H1 (cell line): ENCODE results near the gene ATG7. TPM values are rescaled to one million over a fixed set of nuclear protein-coding genes. Genes with fewer than 3 reads are reported as not detected.

Experiments used
- CTCF ChIA-PET: fragments of 300-600 bp; sonication (Branson Sonifier 250); formaldehyde crosslinking; loops from one replicate; lab custom pipeline; 2021; ENCODE audit not compliant: partially characterized antibody; lab: Charles Lee
- POLR2A ChIA-PET: fragments of 300-600 bp; sonication (Branson Sonifier 250); formaldehyde crosslinking; loops from one replicate; lab custom pipeline; 2021; ENCODE audit warnings: inconsistent platforms; ENCODE audit not compliant: partially characterized antibody; lab: Charles Lee
- DNase-seq, 2 experiments: peaks; one replicate each; pipeline versions ENCODE4 v3.0.0 to v3.0.0-alpha.2; 2010 to 2022; ENCODE audit warnings: low spot score in 2 of 2, low read depth in 1 of 2, mixed read lengths in 1 of 2
- FAIRE-seq: peaks from 2 replicates; lab custom pipeline; 2011; peaks lifted over from hg19 to GRCh38; lab: Jason Lieb, UNC
- H2AFZ ChIP-seq: 2 replicates; pipeline ENCODE4 v1.8.1; 2012; ENCODE audit warnings: low read length, inconsistent platforms
- H2AK5ac ChIP-seq: 2 replicates; pipeline ENCODE4 v1.6.1; 2013; ENCODE audit warnings: low read depth, low read length
- H2BK120ac ChIP-seq: replicated peaks from 2 replicates; pipeline ENCODE3; 2013; ENCODE audit warnings: low read depth, low read length, inconsistent platforms
- H2BK12ac ChIP-seq: 2 replicates; pipeline ENCODE4 v1.6.1; 2013; ENCODE audit warnings: low read depth, low read length
- H2BK15ac ChIP-seq: 2 replicates; pipeline ENCODE4 v1.6.1; 2013; ENCODE audit warnings: low read length
- H2BK20ac ChIP-seq: 2 replicates; pipeline ENCODE4 v1.6.1; 2013; ENCODE audit warnings: low read length
- H2BK5ac ChIP-seq: 2 replicates; pipeline ENCODE4 v1.6.1; 2013; ENCODE audit warnings: low read depth, low read length
- H3K14ac ChIP-seq: 2 replicates; pipeline ENCODE4 v1.6.1; 2013; ENCODE audit warnings: inconsistent platforms; ENCODE audit not compliant: insufficient read length
- H3K18ac ChIP-seq: 2 replicates; pipeline ENCODE4 v1.6.1; 2013; ENCODE audit warnings: low read length; ENCODE audit errors: extremely low read depth
- H3K23ac ChIP-seq: 2 replicates; pipeline ENCODE4 v1.6.1; 2013; ENCODE audit warnings: inconsistent platforms; ENCODE audit not compliant: insufficient read length
- H3K23me2 ChIP-seq: 2 replicates; pipeline ENCODE4 v1.6.1; 2013; ENCODE audit warnings: low read depth, low read length
- H3K27ac ChIP-seq: 2 replicates; pipeline ENCODE4 v1.6.1; 2011; ENCODE audit warnings: low read depth, low read length, inconsistent platforms
- H3K27me3 ChIP-seq, 4 experiments: replicated peaks in 1 of 4; 1 replicate in 1 of 4; 2 replicates in 3 of 4; pipeline versions ENCODE4 v1.6.1 to v1.8.1; 2011 to 2013; ENCODE audit warnings: low read length in 3 of 4, mild to moderate bottlenecking in 3 of 4, inconsistent platforms in 2 of 4, mixed read lengths in 2 of 4, moderate library complexity in 1 of 4; ENCODE audit not compliant: control insufficient read depth in 3 of 4, insufficient read depth in 3 of 4; ENCODE audit errors: extremely low read depth in 1 of 4
- H3K36me3 ChIP-seq, 4 experiments: 2 replicates each; pipeline versions ENCODE4 v1.6.1 to v1.8.1; 2011 to 2013; ENCODE audit warnings: mild to moderate bottlenecking in 4 of 4, low read length in 3 of 4, moderate library complexity in 2 of 4, control low read depth in 1 of 4, inconsistent platforms in 1 of 4; ENCODE audit not compliant: insufficient read depth in 4 of 4, control insufficient read depth in 2 of 4
- H3K4ac ChIP-seq: replicated peaks from 2 replicates; pipeline ENCODE3; 2013; ENCODE audit warnings: low read length, low read depth, mixed read lengths, inconsistent platforms; ENCODE audit not compliant: insufficient read length
- H3K4me1 ChIP-seq, 4 experiments: replicated peaks in 1 of 4; 1 replicate in 1 of 4; 2 replicates in 3 of 4; pipeline versions ENCODE4 v1.6.1 to v1.8.1; 2011 to 2013; ENCODE audit warnings: low read length in 3 of 4, inconsistent platforms in 2 of 4, mixed read lengths in 1 of 4; ENCODE audit not compliant: insufficient read depth in 4 of 4, control insufficient read depth in 3 of 4
- H3K4me2 ChIP-seq, 2 experiments: 2 replicates each; pipeline versions ENCODE4 v1.6.1 to v1.8.1; 2011 to 2013; ENCODE audit warnings: low read depth in 2 of 2, low read length in 2 of 2, control low read depth in 1 of 2, inconsistent platforms in 1 of 2, mild to moderate bottlenecking in 1 of 2; ENCODE audit not compliant: insufficient read depth in 1 of 2
- H3K4me3 ChIP-seq, 4 experiments: fragments of 200-600, 300-600 bp in 1 of 4; sonication (generic), shearing (Covaris generic), sonication (Bioruptor Twin) in 1 of 4; 2 replicates each; pipeline versions ENCODE4 v1.5.1 to v1.8.1; 2011 to 2016; ENCODE audit warnings: low read length in 4 of 4, low read depth in 3 of 4, control low read depth in 2 of 4, inconsistent platforms in 2 of 4, mild to moderate bottlenecking in 2 of 4, mixed read lengths in 1 of 4, moderate library complexity in 1 of 4; ENCODE audit not compliant: insufficient read depth in 2 of 4; ENCODE audit errors: extremely low read depth in 1 of 4
- H3K56ac ChIP-seq: replicated peaks from 2 replicates; pipeline ENCODE3; 2013; ENCODE audit warnings: low read depth, mild to moderate bottlenecking, mixed read lengths, low read length, inconsistent platforms; ENCODE audit not compliant: insufficient read length
- H3K79me1 ChIP-seq: 2 replicates; pipeline ENCODE4 v1.6.1; 2013; ENCODE audit warnings: low read depth, low read length, control low read depth
- H3K79me2 ChIP-seq, 2 experiments: 2 replicates each; pipeline versions ENCODE4 v1.6.1 to v1.8.1; 2012 to 2013; ENCODE audit warnings: low read length in 2 of 2, mild to moderate bottlenecking in 2 of 2, inconsistent platforms in 1 of 2; ENCODE audit not compliant: insufficient read depth in 2 of 2, control insufficient read depth in 1 of 2
- H3K9ac ChIP-seq, 4 experiments: replicated peaks in 1 of 4; 1 replicate in 1 of 4; 2 replicates in 3 of 4; pipeline versions ENCODE4 v1.6.1 to v1.8.1; 2011 to 2013; ENCODE audit warnings: low read depth in 3 of 4, low read length in 3 of 4, control low read depth in 2 of 4, mild to moderate bottlenecking in 2 of 4, moderate library complexity in 2 of 4, inconsistent platforms in 1 of 4; ENCODE audit errors: extremely low read depth in 1 of 4
- H3K9me3 ChIP-seq, 2 experiments: 2 replicates each; pipeline versions ENCODE4 v1.6.1 to v1.8.1; 2012 to 2013; ENCODE audit warnings: mild to moderate bottlenecking in 2 of 2, moderate library complexity in 2 of 2, control low read depth in 1 of 2, inconsistent platforms in 1 of 2, low read depth in 1 of 2, low read length in 1 of 2, mixed read lengths in 1 of 2; ENCODE audit not compliant: insufficient read depth in 2 of 2
- H4K20me1 ChIP-seq, 2 experiments: replicated peaks in 1 of 2; 2 replicates each; pipeline versions ENCODE3 to v1.8.1; 2011 to 2013; ENCODE audit warnings: inconsistent platforms in 2 of 2, low read length in 2 of 2, mild to moderate bottlenecking in 1 of 2; ENCODE audit not compliant: insufficient read depth in 2 of 2, control insufficient read depth in 1 of 2
- H4K5ac ChIP-seq: 2 replicates; pipeline ENCODE4 v1.6.1; 2013; ENCODE audit warnings: low read length, low read depth, mixed read lengths, inconsistent platforms; ENCODE audit not compliant: insufficient read length
- H4K8ac ChIP-seq: 2 replicates; pipeline ENCODE4 v1.8.0; 2013; ENCODE audit warnings: mild to moderate bottlenecking, moderate library complexity, low read length, inconsistent platforms; ENCODE audit not compliant: insufficient read depth; ENCODE audit errors: extremely low read depth
- H4K91ac ChIP-seq: replicated peaks from 2 replicates; pipeline ENCODE3; 2013; ENCODE audit warnings: low read length, mixed read lengths, inconsistent platforms; ENCODE audit not compliant: insufficient read length
- BRCA1 ChIP-seq: IDR thresholded peaks from 2 replicates; pipeline ENCODE4 v1.6.1; 2012; ENCODE audit warnings: low read depth, low read length, improper control_type of control experiment
- CHD1 ChIP-seq: IDR thresholded peaks from 2 replicates; pipeline ENCODE4 v1.6.1; 2012; ENCODE audit warnings: low read depth, low read length, improper control_type of control experiment
- EGR1 ChIP-seq: IDR thresholded peaks from 2 replicates; pipeline ENCODE4 v1.6.1; 2011; ENCODE audit warnings: low read depth, low read length, borderline replicate concordance
- HDAC6 ChIP-seq: IDR thresholded peaks from one replicate; pipeline ENCODE4 v1.7.1; 2012; ENCODE audit warnings: low read depth, mild to moderate bottlenecking, inconsistent platforms, low read length, moderate library complexity
- MAFK ChIP-seq: IDR thresholded peaks from 2 replicates; pipeline ENCODE4 v1.6.1; 2012; ENCODE audit warnings: low read depth, mild to moderate bottlenecking, improper control_type of control experiment, low read length
- WGBS, 2 experiments: shearing (Covaris generic) in 1 of 2; methylation state at CpG; one replicate each; pipeline versions ENCODE4 v1.1.6 to v1.1.7; 2013 to 2015; ENCODE audit warnings: low lambda C conversion rate in 2 of 2, mixed read lengths in 2 of 2, inconsistent platforms in 1 of 2, low coverage in 1 of 2, missing lambda C conversion rate in 1 of 2; ENCODE audit not compliant: insufficient replicate concordance in 2 of 2, insufficient coverage in 1 of 2, insufficient read length in 1 of 2; ENCODE audit errors: extremely low coverage in 1 of 2, missing lambda C conversion rate in 1 of 2; 5-methylcytosine and 5-hydroxymethylcytosine counted together
- polyA plus RNA-seq, 7 experiments: library from polyadenylated mRNA; depleted of rRNA in 3 of 7; stranded (reverse) in 5 of 7; unstranded in 2 of 7; fragments of >200 nt in 5 of 7; fragments of 200-250 nt in 2 of 7; gene quantifications; 1 replicate in 5 of 7; 2 replicates in 1 of 7; 4 replicates in 1 of 7; pipeline versions ENCODE4 v1.2.1 to v1.2.3, GENCODE V29; 2011 to 2013; ENCODE audit warnings: missing spikeins in 2 of 7, mixed read lengths in 2 of 7
- total RNA-seq: library from RNA; stranded (reverse); fragmentation: NEBNext Ultra II Directional; extraction: Animal tissue kit (Norgen Biotek cat#: 25700); gene quantifications from 2 replicates; pipeline ENCODE4 v1.2.1, GENCODE V29; 2021

ATG7 gene
- total and polyA plus RNA-seq, 2 of the 8 experiments (the other 6 are each of a cell fraction or from before 2014, with no cell fraction given), result 15.0 to 19.1 TPM

GRCh38 chr3:11235385-11235784 is 36.8 kb upstream of the ATG7 start:
- FAIRE-seq (no peak), DNase-seq (no peak)
- Histone ChIP-seq H2AFZ (no peak overlapping the region), H3K79me2 (no peaks in the 10 kb centered on the region), H2BK15ac (no peak overlapping the region), H2BK20ac (no peak overlapping the region), H3K4me2 (no peak overlapping the region), H4K91ac (no peak overlapping the region), H4K5ac (no peak overlapping the region), H2AK5ac (no peak overlapping the region), H4K8ac (no peak overlapping the region), H3K27ac (no peak overlapping the region), H3K4me1 (peaks cover 0 to 4% (median 0%) of the 10 kb centered on the region in 4 experiments; a peak in 2 of 7 replicates), H3K4ac (no peak overlapping the region), H3K27me3 (no peaks in the 10 kb centered on the region), H3K4me3 (no peak overlapping the region), H3K23ac (no peak overlapping the region), H3K9ac (no peak overlapping the region), H3K23me2 (no peaks in the 10 kb centered on the region), H3K14ac (no peak overlapping the region), H2BK12ac (no peak overlapping the region), H4K20me1 (no peaks in the 10 kb centered on the region), H2BK120ac (no peak overlapping the region), H3K18ac (no peak overlapping the region; the same call in 1 of the 2 replicates), H3K79me1 (no peaks in the 10 kb centered on the region), H2BK5ac (no peak overlapping the region), H3K56ac (no peak overlapping the region), H3K36me3 (no peaks in the 10 kb centered on the region), H3K9me3 (no peaks in the 10 kb centered on the region)
- POLR2A ChIA-PET, result interaction anchor here (0.6 kb wide), 1 partner anchor 414 kb away, joined by 4 read pairs; no protein-coding TSS in a partner anchor
- 83% methylated on average over 8 of the region's 8 CpGs; no CpG with 5 or more reads in 1 of the 2 experiments for WGBS, 2 experiments
- TF ChIP-seq EGR1 (no peak), MAFK (no peak), HDAC6 (no peak), CHD1 (no peak), BRCA1 (no peak)
- CTCF ChIA-PET, result interaction anchor here (0.8 to 3.0 kb wide), 15 partner anchors 10 to 187 kb away, joined by 3 to 35 read pairs (median 4); no protein-coding TSS in a partner anchor
